GM03348 (cell line): Measurements from ENCODE around the gene MYCBP2.
"Not testable (repeated sequence)": the region's sequence is repeated elsewhere in the genome, so short reads cannot be mapped to it uniquely, and the experiment has no call there.

Experiments
- DNase-seq: peaks from one replicate; pipeline ENCODE4 v3.0.0; 2012; ENCODE audit warnings: low spot score

Gene MYCBP2

GRCh38 chr13:77326905-77327604 lies at the start of gene MYCBP2:
Gene MYCBP2, minus strand, starts transcription at chr13:77327094. Its CDS starts 319 bp downstream, at chr13:77326775.
- DNase-seq, result peak; percentile 98

GRCh38 chr13:77375560-77376108 lies 48.7 kb upstream of the MYCBP2 start:
- no peak for DNase-seq

- no peak for DNase-seq
Measured at GRCh38 chr13:77374786-77375185, 47.9 kb upstream of the MYCBP2 start.

GRCh38 chr13:77374339-77374738 lies 47.4 kb upstream of the MYCBP2 start:
- no peak for DNase-seq

GRCh38 chr13:77373502-77373901 lies 46.6 kb upstream of the MYCBP2 start:
- no peak for DNase-seq

- peak; percentile 7 for DNase-seq
Measured at GRCh38 chr13:77372275-77372674, 45.4 kb upstream of the MYCBP2 start.

DNA sequence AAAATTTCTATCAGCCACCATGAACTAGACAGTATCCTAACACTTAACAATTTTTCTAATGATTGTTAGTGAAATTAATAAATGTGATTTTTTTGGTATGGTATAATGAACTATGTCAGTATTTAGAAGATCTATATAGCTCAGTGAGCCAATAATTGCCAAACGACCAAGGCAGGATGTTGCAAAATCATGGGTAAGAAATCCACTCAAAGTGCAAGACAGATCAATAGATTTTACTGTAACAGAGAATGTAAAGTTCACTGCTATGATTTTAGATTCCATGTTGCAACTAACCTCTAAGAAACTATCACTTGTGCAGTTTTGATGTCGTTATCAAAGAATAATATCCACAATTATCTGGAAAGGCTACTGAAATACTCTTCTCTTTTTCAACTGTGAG lies 44.0 kb upstream of the MYCBP2 start:
- no peak for DNase-seq

DNA sequence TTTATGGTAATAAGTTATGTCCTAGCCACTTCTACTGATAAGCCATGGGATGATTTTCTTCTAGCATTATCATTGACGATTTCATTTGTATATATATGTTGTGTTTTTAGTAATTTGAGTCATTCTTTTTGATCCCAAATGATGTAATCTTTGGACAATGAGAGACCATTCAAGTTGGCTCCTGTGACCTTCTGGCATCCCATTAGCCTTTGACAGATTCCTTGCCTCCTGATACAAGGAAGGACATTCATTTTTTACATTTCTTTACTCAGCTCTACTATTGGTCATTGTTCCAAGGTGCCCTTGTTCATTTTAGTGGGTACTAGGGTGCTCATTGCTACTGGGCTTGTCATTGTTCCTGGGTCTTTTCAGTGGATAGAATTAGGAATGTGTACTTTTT lies 35.3 kb upstream of the MYCBP2 start:
- no peak for DNase-seq

DNA sequence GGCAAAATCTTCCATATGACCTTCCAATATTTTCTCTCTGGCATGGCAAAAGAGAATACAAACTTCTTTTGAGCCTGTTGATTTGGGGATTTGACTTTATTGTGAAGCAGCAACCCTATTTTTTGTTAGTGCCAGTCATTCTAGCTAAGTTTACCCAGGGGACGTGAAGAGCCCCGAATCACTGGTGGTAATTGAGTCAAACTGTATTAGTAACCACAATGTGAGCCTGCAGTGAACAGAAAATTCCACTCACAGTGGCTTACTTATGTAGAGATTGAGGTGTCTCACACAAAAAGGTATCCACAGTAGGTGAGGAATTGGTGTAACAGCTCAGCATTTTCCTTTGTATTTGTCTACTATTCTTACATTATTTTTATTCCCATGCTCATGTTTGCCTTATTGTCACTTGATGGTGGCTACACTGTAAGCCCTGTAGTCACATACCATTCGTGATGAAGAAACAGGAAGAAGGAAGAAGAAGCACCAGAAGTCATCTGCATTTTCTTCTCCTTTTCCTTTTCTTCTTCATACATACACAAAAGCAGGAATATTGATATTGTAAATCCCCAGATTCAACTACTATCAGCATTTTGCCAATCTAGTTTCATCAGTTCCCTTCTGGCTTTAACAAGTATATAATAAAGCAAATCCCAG lies 33.3 kb upstream of the MYCBP2 start:
- no peak for DNase-seq

- no peak for DNase-seq
Measured at GRCh38 chr13:77359171-77359570, 32.3 kb upstream of the MYCBP2 start.

DNA sequence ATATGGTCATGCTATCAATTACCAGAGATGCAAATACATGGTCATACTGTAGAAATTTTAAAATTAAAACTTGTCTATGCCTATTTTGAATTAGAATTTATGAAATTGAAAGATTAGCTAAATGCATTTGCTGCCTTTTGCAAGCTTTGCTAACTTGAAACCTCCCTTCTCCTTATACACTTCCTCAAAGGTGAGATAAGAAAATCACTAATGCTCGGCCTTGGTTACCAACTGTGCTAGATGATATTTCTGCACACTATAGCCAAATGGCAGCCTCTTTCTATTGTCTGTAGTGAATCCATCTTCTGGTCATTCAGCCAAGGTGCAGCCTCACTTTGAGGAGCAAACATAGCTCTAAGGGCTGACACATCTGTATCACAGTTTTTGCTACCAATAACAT lies 31.1 kb upstream of the MYCBP2 start:
- DNase-seq, result no peak

DNA sequence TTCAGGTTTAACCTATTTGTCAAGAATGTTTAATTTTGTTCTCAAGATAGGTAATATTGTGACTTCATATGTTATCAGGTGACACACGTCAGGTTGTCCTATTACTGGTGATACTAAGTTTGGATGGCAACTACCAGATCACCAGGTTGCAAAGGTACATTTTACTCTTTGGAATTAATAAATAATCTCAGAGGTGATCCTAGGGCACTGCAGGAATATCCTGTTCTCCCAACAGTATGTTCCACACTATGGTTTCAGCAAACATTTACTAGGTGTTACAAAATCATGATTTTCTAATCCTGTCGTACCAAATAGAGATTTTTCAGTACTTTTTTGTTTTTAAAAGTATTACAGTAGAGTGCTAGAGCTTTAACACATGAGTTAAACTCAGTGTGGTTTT lies 29.3 kb upstream of the MYCBP2 start:
- no peak for DNase-seq

- no peak for DNase-seq
Measured at GRCh38 chr13:77353995-77354394, 27.1 kb upstream of the MYCBP2 start.

- DNase-seq, result no peak
Measured at GRCh38 chr13:77351315-77351714, 24.4 kb upstream of the MYCBP2 start.

DNA sequence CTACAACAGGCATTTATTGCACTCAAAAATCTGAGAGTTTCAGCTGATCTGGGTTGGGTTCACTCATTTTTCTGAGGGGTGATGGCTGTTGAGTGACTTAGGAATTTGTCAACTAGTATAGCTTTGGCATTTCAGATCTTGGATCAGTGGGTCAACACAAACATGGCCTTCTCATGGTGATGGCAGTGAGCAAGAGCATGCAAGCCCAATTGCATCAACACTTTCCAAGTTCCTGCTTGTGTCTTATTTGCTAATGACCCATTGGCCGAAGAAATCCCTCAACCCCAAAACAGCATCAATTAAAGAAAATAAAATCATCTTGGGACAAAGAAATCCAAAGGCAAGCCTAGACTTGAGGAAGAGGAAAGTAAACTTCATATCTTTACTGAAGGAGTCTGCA lies 23.9 kb upstream of the MYCBP2 start:
- no peak for DNase-seq

DNA sequence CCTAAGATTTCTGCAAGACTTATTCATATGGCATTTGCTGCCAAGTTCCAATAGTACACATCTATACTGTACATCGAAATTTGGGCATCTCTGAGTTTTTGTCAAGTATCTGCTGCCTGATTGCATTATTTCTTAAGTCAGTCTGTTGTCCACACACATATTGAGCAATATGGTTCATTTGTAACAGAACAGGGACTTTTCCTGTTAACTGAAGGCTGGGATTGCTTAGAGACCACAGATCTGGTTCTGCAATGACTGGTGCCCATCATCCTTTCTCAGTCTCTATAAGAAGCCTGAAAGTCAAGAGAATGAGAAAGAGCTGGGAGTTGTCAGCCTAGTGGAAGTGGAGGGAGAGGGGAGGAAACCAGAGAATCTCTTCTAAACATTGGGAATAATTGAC lies 22.5 kb upstream of the MYCBP2 start:
- DNase-seq, result no peak

DNA sequence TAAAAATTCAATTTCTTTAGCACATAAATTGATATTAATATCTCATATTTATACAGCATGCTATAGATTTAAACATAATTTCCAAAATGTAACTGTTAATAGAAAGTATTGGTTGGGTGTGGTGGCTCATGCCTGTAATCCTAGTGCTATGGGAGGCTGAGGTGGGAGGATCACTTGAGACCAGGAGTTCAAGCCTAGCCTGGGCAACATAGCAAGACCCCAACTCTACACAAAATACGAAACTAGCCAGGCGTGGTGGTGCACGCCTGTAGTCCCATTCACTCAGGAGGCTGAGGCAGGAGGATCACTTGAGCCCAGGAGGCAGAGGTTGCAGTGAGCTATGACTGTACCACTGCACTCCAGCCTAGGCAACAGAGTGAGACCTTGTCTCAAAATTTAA lies 20.5 kb upstream of the MYCBP2 start:
- DNase-seq, result not testable (repeated sequence)

DNA sequence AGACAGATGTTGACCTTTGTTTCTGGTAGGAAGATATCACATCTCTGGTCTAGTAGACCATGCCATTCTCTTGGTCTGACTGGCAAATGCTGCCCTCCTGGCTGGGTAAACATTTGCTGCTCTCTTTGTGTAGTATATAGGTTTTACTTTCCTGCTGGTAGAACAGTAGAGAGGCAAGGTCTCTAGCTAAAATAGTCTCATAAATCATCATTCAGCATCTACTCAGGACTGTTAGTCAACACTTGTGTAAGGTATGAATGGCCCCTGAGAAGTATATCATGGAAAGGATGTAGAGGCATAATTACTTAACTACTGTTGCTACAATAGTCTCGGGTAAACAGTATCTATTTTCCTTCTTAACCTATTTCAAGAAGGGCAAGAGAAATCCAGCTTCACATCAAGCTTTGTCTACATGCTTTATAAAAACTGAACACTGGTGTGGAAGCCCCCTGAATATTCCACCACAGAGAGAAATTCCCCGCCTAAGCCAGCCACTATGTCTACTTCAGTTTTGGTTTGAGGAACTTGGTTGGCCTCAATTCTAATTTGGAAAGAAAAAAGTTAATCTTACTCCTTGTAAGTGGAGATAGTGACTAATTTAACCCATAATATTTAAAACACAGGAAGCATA lies 18.4 kb upstream of the MYCBP2 start:
- DNase-seq, result no peak

GRCh38 chr13:77343841-77344240 lies 16.9 kb upstream of the MYCBP2 start:
- no peak for DNase-seq

DNA sequence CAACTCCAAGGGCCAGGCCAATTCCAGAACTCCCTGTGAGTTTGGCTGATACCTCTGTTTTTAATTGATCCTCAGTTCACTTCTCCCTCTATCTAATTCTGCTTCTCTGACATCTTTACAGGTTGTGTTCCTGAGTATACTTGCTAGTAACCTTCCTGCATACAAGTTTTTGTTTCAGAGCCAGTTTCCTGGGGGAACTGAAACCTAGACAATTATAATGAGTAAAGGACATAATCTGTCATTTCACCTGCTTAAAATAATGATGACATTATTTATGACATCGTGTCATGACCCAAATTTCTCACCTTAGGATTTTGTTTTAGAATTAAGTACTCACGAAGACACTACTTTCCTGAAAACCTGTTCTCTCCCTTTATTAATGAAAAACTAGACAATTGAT lies 12.5 kb upstream of the MYCBP2 start:
- DNase-seq, result no peak

GRCh38 chr13:77338961-77339401 lies 12.1 kb upstream of the MYCBP2 start:
- DNase-seq, result no peak

- no peak for DNase-seq
Measured at GRCh38 chr13:77338329-77338728, 11.4 kb upstream of the MYCBP2 start.

- DNase-seq, result no peak
Measured at GRCh38 chr13:77337159-77337558, 10.3 kb upstream of the MYCBP2 start.
